Stomach (tissue), 4 donors: ENCODE results near the gene PPP1R16B.

Experiments used
- CTCF ChIP-seq, 7 experiments: fragments of 450-650 bp in 4 of 7; fragments of 200-600 bp in 3 of 7; sonication (generic) in 3 of 7; IDR thresholded peaks; one replicate each; pipeline ENCODE4 v1.5.1; 2016 to 2019; ENCODE audit warnings: antibody characterized with exemption in 7 of 7, control low read depth in 2 of 7, mild to moderate bottlenecking in 1 of 7
- POLR2A ChIP-seq, 4 donors: fragments of 450-650 bp; IDR thresholded peaks; one replicate each; pipeline ENCODE4 v1.6.1; 2016; ENCODE audit warnings: antibody characterized with exemption in 4 of 4, control low read depth in 2 of 4, mild to moderate bottlenecking in 1 of 4, moderate library complexity in 1 of 4
- POLR2AphosphoS5 ChIP-seq, 3 donors: sonication (generic); formaldehyde crosslinking; IDR thresholded peaks; one replicate each; pipeline ENCODE4 v1.6.1; 2016; ENCODE audit warnings: antibody characterized with exemption in 3 of 3

GRCh38 chr20:38903335-38903734, 97.8 kb downstream of the PPP1R16B start:
- TF ChIP-seq POLR2AphosphoS5 (IDR thresholded peaks at IDR 0.05) (no peak), CTCF (IDR thresholded peaks at IDR 0.05) (no peak), POLR2A (IDR thresholded peaks at IDR 0.05) (no peak)
